GM19238 (cell line): ENCODE data around the gene NUP214.
A peak's percentile ranks its signal among the peaks of the same experiment; 100 is the strongest.
"Not testable (repeated sequence)": the region's sequence is repeated elsewhere in the genome, so short reads cannot be mapped to it uniquely, and the experiment has no call there.

Source experiments
- DNase-seq: peaks from one replicate; pipeline ENCODE4 v3.0.0; 2011; ENCODE audit warnings: low spot score; ENCODE audit not compliant: insufficient read length

NUP214 gene

DNA sequence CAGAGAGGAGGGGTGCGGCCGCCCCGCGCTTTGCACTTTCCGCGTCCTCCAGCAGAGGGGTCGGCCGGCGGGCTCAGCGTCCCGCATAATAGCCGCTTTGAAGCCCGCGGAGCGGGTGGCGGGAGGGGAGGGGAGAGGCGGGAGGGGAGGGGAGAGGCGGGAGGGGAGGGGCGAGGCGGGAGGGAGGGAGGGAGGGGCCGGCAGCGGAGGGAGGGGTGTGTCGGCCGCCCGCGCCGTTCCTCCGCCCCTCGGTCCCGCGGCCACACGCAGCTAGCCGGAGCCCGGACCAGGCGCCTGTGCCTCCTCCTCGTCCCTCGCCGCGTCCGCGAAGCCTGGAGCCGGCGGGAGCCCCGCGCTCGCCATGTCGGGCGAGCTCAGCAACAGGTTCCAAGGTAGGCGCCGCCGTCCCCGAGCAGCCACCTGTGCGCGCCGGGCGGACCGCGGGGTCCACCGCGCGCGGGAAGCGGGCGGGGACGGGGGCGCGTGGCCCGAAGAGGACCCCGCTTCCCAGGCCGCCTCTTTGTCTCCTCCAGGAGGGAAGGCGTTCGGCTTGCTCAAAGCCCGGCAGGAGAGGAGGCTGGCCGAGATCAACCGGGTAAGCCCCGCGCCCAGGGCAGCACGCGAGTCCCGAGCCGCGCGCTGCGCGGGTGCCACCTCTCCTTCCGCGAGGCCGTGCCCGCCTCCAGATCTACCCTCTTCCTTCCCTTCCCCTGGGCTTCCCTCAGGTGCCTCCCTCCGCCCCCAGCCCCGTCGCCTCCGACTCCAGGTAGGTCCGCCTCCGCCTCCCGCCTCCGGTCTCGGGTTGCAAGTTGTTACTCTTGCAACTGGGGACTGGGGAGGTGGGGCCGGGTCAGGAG is 28.9 kb upstream of the NUP214 start, which contains the start of gene AIF1L:
Gene AIF1L (plus strand): TSS at position 263 of the 857 bp plus-strand sequence. CDS start 99 bp downstream, at position 362.
- peak; percentile 27 for DNase-seq

DNA sequence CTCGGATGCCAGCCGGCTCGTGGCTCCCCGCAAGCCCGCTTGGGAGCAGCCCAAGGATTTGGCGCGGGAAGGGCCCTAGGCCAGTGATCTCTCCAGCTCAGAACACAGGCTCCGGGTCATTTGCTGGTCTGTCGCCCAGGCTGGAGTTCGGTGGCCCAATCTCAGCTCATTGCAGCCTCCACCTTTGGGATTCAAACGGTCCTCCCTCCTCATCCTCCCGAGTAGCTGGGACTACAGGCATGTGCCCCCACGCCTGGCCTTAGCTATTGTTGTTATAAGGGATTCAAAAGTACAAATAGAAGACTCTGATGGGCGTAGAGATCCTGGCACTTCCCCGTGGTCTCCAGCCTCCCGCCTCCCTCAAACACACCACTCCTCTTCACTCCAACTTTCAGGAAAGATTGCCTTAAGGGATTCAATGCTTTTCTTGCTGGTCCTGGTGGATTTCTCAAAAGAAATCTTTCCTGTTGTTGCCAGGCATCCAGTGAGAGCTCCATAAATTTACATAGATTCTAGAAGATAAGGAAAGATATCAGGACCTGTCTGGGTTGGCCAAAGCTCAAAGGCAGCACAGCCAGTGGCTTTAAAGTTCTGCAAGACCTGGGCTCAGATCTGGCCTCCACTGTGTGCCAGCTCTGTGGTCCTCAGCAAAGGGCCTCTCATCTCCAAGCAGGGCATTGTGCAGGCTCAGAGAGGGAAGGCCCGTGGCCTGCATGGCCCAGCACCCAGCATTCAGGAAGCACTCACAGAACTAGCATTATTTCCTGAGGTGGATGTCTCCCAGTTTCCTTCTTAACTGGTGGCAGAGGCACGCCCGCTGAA is 28.0 kb upstream of the NUP214 start:
- no peak for DNase-seq

GRCh38 chr9:131097948-131098278 is 27.5 kb upstream of the NUP214 start:
- no peak for DNase-seq

DNA sequence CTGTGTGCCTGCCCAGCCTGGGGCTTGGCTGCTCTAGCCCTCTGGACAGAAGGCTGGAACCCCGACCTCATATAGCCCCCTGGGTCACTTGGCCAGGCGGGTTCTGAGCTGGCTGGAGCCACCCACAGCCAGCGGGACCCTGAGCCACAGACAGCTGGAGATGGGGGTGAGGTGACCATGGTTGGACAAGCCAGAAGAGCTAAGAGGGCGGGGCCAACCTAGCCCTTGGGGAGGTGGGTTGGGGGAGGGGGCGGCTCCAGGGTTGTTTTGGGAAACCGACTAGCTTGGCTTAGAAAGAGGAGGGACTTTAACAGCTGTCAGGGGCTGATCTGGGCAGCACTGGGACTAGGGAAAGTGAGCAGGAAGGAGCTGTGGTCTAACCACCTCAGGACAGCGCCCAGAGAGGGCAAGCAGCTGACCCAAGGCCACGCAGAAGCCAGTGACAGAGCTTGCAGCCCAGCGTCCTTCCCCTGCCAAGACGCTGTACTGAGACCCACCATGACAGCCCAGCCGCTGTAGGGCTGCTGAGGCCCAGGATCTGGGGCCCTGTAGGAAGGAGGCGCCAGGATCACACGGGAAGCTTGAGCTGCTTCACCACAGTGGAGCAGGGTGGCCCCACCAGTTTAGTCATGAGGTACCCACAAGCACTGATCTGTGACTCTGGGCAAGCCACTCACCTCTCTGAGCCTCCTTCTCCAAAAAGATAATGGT is 26.8 kb upstream of the NUP214 start:
- DNase-seq = no peak

DNA sequence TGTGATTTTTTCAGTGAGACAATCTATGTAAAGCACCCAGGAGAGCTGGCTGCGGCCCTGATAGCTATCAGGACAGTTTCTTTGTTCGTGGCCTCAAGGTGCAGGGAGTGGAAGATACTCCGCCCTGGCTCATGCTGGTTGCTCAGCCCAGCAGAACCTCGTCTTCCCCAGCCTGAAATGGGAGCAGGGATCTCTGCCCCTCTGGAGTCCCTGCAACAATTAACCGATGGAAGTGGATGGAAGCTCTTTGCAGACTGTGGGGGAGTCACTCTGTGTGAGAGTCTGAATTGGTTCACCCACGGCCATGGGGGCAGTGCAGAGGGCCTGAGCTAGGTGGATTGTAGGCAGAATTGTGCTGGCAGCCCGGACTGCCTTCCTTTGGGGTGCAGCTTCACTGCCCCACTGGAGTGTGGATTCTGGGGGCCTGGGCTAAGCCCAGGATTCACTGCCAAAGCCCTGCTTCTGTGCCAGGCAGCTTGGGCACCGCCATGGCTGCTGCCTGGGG is 26.2 kb upstream of the NUP214 start:
- DNase-seq = no peak

GRCh38 chr9:131099845-131100244 is 25.5 kb upstream of the NUP214 start:
- DNase-seq = not testable (repeated sequence)

GRCh38 chr9:131100445-131100844 is 24.9 kb upstream of the NUP214 start:
- no peak for DNase-seq

DNA sequence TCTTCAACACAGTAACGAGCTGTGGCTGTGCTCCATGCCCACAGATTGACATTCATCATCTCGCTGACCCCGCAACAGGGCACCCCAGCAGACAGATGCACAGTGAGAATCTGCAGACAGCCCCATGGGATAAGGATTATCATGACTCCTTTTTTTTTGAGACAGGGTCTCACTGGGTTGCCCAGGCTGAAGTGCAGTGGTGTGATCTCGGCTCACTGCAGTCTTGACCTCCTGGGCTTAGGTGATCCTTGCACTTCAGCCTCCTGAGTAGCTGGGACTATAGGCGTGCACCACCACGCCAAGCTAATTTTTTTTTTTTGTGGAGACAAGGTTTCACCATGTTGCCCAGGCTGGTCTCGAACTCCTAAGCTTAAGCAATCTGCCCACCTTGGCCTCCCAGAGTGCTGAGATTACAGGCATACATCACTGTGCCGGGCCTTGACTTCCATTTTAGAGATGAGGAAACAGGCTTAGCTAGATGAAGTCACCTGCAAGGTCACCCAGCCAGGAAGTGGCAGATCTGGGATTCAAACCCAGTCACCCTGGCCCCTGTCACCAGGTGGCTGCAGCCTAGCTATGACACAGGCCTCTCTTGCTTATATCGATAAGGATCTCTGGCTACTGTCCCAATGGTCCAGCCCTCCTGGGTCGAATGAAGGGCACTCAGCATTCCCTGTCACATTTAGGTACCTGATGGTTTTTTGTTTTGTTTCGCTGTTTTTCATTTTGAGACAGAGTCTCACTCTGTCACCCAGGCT is 24.0 kb upstream of the NUP214 start:
- DNase-seq = no peak

GRCh38 chr9:131103024-131103423 is 22.4 kb upstream of the NUP214 start:
- DNase-seq = no peak

DNA sequence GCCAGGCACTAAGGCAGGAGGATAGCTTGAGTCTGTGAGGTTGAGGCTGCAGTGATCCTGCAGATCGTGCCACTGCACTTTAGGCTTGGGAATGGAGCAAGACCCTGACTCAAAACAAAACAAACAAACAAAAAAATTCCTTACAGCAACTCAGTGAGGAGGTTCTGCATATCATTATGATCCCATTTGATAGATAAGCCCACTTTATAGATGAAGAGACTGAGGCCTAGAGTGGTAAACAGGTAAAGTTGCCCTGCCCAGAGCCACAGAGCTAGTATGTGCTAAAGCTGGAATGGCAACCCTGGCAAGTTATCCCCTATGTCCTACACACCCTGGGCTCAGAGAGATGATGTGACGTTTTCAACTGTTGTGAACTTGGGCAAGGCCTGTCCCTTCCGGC is 21.9 kb upstream of the NUP214 start:
- DNase-seq = no peak

DNA sequence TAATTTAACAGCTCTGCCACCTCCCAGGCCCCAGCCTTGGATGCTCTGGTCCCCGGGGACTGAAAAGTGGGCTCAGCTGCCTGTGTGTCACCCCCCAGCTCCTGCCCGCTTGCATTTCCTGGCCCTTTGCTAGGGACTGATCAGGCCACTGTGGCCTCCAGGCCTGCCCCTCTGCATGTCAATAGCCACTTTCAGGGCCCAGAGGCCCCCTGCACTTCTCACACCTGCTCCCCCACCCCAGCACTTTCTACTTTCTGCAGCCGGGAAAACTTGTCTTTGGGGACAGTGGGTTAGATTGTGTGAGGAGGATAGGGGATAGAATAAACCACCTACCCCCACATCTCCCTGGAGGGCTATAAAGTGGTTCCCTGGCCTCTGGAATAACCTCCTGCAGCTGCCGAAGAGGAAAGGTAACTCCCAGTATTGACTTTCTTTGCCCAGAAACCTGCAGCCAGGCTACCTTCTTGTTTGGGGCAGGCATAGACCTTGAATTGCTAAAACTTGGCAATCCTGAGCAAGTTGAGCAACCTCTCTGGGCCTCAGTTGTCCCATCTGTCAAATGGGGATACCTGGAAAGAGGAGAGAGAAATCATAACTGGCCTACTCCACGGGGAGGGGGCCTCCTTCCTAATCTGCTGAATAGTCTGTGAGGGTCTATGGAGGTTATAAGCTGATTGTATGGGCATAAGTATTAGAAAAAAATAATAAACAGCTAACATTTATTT is 21.2 kb upstream of the NUP214 start:
- no peak for DNase-seq

DNA sequence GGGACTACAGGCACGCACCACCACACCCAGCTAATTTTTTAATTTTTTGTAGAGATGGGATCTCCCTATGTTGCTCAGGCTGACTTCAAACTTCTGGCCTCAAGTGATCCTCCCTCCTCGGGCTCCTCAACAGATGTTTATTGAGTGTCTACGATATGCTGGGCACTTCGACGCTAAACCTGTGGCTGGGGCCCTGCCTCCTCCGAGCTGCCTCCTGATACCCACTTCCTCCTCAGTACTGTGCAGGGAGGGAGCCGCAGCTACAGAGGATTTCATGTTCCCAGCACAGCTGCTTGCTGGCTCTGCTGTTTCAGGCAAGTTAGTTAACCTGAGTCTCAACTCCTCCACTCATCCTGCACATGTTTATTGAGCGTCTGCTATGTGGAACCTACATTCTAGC is 19.4 kb upstream of the NUP214 start:
- DNase-seq = no peak

- no peak for DNase-seq
These were observed 17.6 kb upstream of the NUP214 start for GRCh38 chr9:131107760-131108159.

- DNase-seq = no peak
These were observed 14.1 kb upstream of the NUP214 start for GRCh38 chr9:131111186-131111853.

DNA sequence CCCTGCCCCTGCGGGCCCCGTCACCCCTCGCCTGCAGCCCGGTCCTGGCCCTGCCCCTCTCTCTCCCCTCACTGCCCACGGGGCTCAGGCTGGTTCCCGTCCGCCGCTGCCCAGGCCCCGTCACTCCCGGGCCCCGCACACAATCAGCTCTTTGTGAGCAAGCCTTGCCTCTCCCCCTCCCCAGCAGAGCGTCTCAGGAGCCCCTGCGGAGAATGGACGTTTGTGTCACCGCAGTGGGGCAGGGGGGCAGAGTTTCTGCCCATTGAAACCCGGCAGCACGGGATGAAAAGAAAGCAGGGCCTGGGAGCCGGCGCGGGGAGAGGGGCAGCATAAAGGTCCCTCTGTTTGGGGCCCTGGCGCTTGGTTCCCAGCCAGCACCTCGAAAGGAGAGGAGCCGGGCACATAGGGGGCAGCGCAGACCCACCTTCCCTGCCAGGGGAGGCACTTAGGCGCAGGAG is 13.5 kb upstream of the NUP214 start:
- DNase-seq = no peak

GRCh38 chr9:131112374-131113154 is 12.8 kb upstream of the NUP214 start:
- no peak for DNase-seq

GRCh38 chr9:131113655-131114054 is 11.7 kb upstream of the NUP214 start:
- no peak for DNase-seq

GRCh38 chr9:131114084-131114535 is 11.3 kb upstream of the NUP214 start:
- DNase-seq = no peak

DNA sequence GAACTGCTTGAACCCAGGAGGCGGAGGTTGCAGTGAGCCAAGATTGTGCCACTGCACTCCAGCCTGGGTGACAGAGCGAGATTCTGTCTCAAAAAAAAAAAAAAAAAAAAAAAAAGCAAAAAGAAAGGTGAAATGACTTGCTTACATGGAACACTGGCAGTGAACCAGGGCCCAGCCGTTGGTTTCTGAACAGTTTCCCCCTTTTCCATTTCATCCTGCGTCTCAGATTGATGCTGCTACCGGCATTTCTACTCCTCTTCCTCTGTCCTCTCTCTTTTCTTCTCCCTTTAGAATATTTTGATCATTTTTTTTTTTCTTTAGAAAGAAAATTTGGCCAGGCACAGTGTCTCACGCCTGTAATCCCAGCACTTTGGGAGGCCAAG is 10.0 kb upstream of the NUP214 start:
- not testable (repeated sequence) for DNase-seq
